B cell (primary cell): ENCODE results near the gene INSC. TPM values are rescaled to one million over a fixed set of nuclear protein-coding genes. Genes with fewer than 3 reads are reported as not detected.
A peak's percentile ranks its signal among the peaks of the same experiment; 100 is the strongest.

Experiments
- ATAC-seq: fragments of 200-7000 bp; cut with Tn5 transposase; one replicate; pipeline ENCODE4 v1.10.0; 2021; ENCODE audit warnings: low read depth, mild to moderate bottlenecking, moderate number of reproducible peaks, moderate library complexity
- CTCF ChIA-PET: fragments of 350-600 bp; sonication (Branson Sonifier 250); formaldehyde crosslinking; loops from one replicate; lab custom pipeline; 2021; ENCODE audit warnings: antibody characterized with exemption, inconsistent platforms; lab: Charles Lee
- POLR2A ChIA-PET: fragments of 350-600 bp; sonication (Branson Sonifier 250); formaldehyde crosslinking; loops from one replicate; lab custom pipeline; 2021; ENCODE audit warnings: antibody characterized with exemption; lab: Charles Lee
- DNase-seq: peaks from one replicate; pipeline ENCODE4 v3.0.0; 2013
- H2AFZ ChIP-seq: 2 replicates; pipeline ENCODE4 v1.6.1; 2012; ENCODE audit warnings: mild to moderate bottlenecking, low read depth, low read length; ENCODE audit not compliant: insufficient read depth, poor library complexity, severe bottlenecking
- H3K27ac ChIP-seq, 2 donors: 1 replicate in 1 of 2; 2 replicates in 1 of 2; pipeline ENCODE4 v1.5.1; 2012 to 2013; ENCODE audit warnings: low read length in 2 of 2, mild to moderate bottlenecking in 2 of 2, moderate library complexity in 1 of 2
- H3K27me3 ChIP-seq, 4 experiments: fragments of 200-600 bp in 1 of 4; sonication (generic) in 1 of 4; replicated peaks in 1 of 4; 1 replicate in 2 of 4; 2 replicates in 2 of 4; pipeline versions ENCODE4 v1.6.1 to v1.7.0; 2013 to 2016; ENCODE audit warnings: low read length in 3 of 4, mild to moderate bottlenecking in 2 of 4, mixed read lengths in 1 of 4, moderate library complexity in 1 of 4; ENCODE audit not compliant: insufficient read depth in 4 of 4, control insufficient read depth in 3 of 4; ENCODE audit errors: control extremely low read depth in 1 of 4
- H3K36me3 ChIP-seq, 2 experiments: replicated peaks in 1 of 2; 1 replicate in 1 of 2; 2 replicates in 1 of 2; pipeline versions ENCODE4 v1.6.1 to v1.7.1; 2013; ENCODE audit warnings: low read length in 1 of 2; ENCODE audit not compliant: insufficient read depth in 2 of 2, control insufficient read depth in 1 of 2; ENCODE audit errors: control extremely low read depth in 1 of 2, extremely low read depth in 1 of 2
- H3K4me1 ChIP-seq, 2 donors: fragments of 200-600 bp in 1 of 2; sonication (generic) in 1 of 2; 1 replicate in 1 of 2; 2 replicates in 1 of 2; pipeline versions ENCODE4 v1.5.1 to v1.6.1; 2013 to 2017; ENCODE audit warnings: low read length in 2 of 2; ENCODE audit not compliant: control insufficient read depth in 2 of 2, insufficient read depth in 2 of 2
- H3K4me2 ChIP-seq: replicated peaks from 2 replicates; pipeline ENCODE3; 2012; ENCODE audit warnings: mild to moderate bottlenecking, low read depth, low read length; ENCODE audit not compliant: poor library complexity, severe bottlenecking
- H3K4me3 ChIP-seq, 5 experiments: fragments of 200-600 bp in 1 of 5; sonication (generic) in 1 of 5; 1 replicate in 3 of 5; 2 replicates in 2 of 5; pipeline versions ENCODE4 v1.5.1 to v1.7.0; 2011 to 2016; ENCODE audit warnings: low read length in 4 of 5, mild to moderate bottlenecking in 4 of 5, low read depth in 2 of 5, control low read depth in 1 of 5, moderate library complexity in 1 of 5; ENCODE audit not compliant: insufficient read depth in 1 of 5; ENCODE audit errors: control extremely low read depth in 1 of 5, extremely low read depth in 1 of 5
- H3K79me2 ChIP-seq: fragments of 200-600 bp; sonication (generic); one replicate; pipeline ENCODE4 v1.6.0; 2016; ENCODE audit warnings: low read length; ENCODE audit not compliant: control insufficient read depth, insufficient read depth
- H3K9ac ChIP-seq: fragments of 200-600 bp; sonication (generic); 2 replicates; pipeline ENCODE4 v1.6.1; 2017; ENCODE audit warnings: mild to moderate bottlenecking, low read length, moderate library complexity
- H3K9me3 ChIP-seq, 3 donors: one replicate each; pipeline versions ENCODE4 v1.6.1 to v1.7.1; 2013; ENCODE audit warnings: low read length in 2 of 3; ENCODE audit not compliant: control insufficient read depth in 2 of 3, insufficient read depth in 1 of 3; ENCODE audit errors: control extremely low read depth in 1 of 3
- H4K20me1 ChIP-seq: 2 replicates; pipeline ENCODE4 v1.6.0; 2012; ENCODE audit warnings: mild to moderate bottlenecking, low read length; ENCODE audit not compliant: insufficient read depth, control insufficient read depth, poor library complexity, severe bottlenecking
- H3K27ac Mint-ChIP-seq: one replicate; pipeline ENCODE4 v1.8.0; 2021; ENCODE audit warnings: mixed read lengths
- H3K27me3 Mint-ChIP-seq: one replicate; pipeline ENCODE4 v1.8.0; 2021; ENCODE audit warnings: mixed read lengths
- H3K4me1 Mint-ChIP-seq: one replicate; pipeline ENCODE4 v1.8.0; 2021; ENCODE audit warnings: mixed read lengths
- H3K4me3 Mint-ChIP-seq: one replicate; pipeline ENCODE4 v1.8.0; 2021; ENCODE audit warnings: mixed read lengths
- H3K9me3 Mint-ChIP-seq: one replicate; pipeline ENCODE4 v1.8.0; 2022; ENCODE audit warnings: mixed read lengths; ENCODE audit not compliant: insufficient read depth
- EZH2 ChIP-seq: IDR thresholded peaks from 2 replicates; pipeline ENCODE4 v1.6.1; 2012; ENCODE audit warnings: borderline replicate concordance, low read depth, mild to moderate bottlenecking, moderate library complexity, low read length; ENCODE audit not compliant: insufficient read depth, poor library complexity, severe bottlenecking
- WGBS: methylation state at CpG from one replicate; pipeline ENCODE4 v1.1.5; 2013; ENCODE audit warnings: missing lambda C conversion rate; ENCODE audit not compliant: insufficient coverage; 5-methylcytosine and 5-hydroxymethylcytosine counted together
- intact Hi-C: fragments of 100-400 bp; cut with micrococcal nuclease; formaldehyde crosslinking; loops from one replicate; pipeline ENCODE4 v1.10.0; 2022
- polyA plus RNA-seq: library from polyadenylated mRNA; depleted of rRNA; stranded (reverse); fragments of >200 nt; gene quantifications from 2 replicates; pipeline ENCODE4 v1.2.3, GENCODE V29; 2012
- total RNA-seq, 2 donors: library from RNA; stranded (reverse); fragments of 120-200 nt in 1 of 2; gene quantifications; 1 replicate in 1 of 2; 2 replicates in 1 of 2; pipeline versions ENCODE4 v1.2.3 to v1.2.4, GENCODE V29; 2013 to 2022
- TF ChIP-seq, protein P1 (sequence below): fragments of 200-600 bp; IDR thresholded peaks from one replicate; pipeline ENCODE4 v1.8.0; 2022; ENCODE audit warnings: antibody characterized with exemption, mild to moderate bottlenecking

Gene INSC
- total and polyA plus RNA-seq, 2 donors (not counting 1 experiment from before 2014, with no cell fraction given) = 0.10 TPM; not detected in 1

DNA sequence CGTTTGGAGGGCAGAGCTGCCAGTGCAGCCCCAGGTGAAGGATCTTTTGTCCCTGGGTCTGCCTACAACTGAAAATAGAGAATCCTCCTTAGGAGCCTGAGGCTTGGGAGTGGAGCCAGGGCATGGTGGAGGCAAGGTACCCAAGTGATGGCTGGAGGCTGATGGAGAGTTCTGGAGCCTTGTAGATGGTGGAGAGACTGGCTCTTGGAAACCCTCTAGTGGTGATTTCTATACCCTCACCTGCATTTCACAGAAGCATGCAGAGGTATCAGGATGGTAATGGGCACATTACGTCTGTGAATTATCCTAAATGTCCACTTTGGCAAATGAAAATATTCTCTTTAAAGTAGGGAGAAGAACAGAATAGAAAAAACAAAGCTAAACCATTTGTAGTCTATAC is 44.4 kb downstream of the INSC start:
- POLR2A ChIA-PET = no interaction called here
- Histone ChIP-seq H3K36me3 (no peaks in the 10 kb centered on the region), H3K27ac (no peak overlapping the region), H3K79me2 (no peaks in the 10 kb centered on the region), H3K4me2 (no peak overlapping the region), H3K9me3 (no peaks in the 10 kb centered on the region), H3K4me1 (no peaks in the 10 kb centered on the region), H2AFZ (no peak overlapping the region), H3K9ac (no peak overlapping the region), H4K20me1 (no peaks in the 10 kb centered on the region), H3K4me3 (no peak overlapping the region), H3K27me3 (no peaks in the 10 kb centered on the region)
- H3K4me3 Mint-ChIP-seq = no peak overlapping the region
- no peaks in the 10 kb centered on the region for H3K4me1 Mint-ChIP-seq
- CTCF ChIA-PET = interaction anchor here (0.6 to 6.3 kb wide), 17 partner anchors 8 to 369 kb away, joined by 3 to 131 read pairs (median 3); partner anchors contain the start of gene INSC
- no peak for TF ChIP-seq EZH2
- TF ChIP-seq, protein P1, sequence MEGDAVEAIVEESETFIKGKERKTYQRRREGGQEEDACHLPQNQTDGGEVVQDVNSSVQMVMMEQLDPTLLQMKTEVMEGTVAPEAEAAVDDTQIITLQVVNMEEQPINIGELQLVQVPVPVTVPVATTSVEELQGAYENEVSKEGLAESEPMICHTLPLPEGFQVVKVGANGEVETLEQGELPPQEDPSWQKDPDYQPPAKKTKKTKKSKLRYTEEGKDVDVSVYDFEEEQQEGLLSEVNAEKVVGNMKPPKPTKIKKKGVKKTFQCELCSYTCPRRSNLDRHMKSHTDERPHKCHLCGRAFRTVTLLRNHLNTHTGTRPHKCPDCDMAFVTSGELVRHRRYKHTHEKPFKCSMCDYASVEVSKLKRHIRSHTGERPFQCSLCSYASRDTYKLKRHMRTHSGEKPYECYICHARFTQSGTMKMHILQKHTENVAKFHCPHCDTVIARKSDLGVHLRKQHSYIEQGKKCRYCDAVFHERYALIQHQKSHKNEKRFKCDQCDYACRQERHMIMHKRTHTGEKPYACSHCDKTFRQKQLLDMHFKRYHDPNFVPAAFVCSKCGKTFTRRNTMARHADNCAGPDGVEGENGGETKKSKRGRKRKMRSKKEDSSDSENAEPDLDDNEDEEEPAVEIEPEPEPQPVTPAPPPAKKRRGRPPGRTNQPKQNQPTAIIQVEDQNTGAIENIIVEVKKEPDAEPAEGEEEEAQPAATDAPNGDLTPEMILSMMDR = peak; percentile 65
- DNase-seq (peak; percentile 44), ATAC-seq (peak; percentile 36)
- no peaks in the 10 kb centered on the region for H3K9me3 Mint-ChIP-seq
- 57% methylated on average over 1 of the region's 2 CpGs for WGBS
- H3K27me3 Mint-ChIP-seq = peaks cover 6% of the 10 kb centered on the region
- no peak overlapping the region for H3K27ac Mint-ChIP-seq
- intact Hi-C loops = loop anchor here (1.0 kb wide), 1 partner anchor 58 kb away; no protein-coding TSS in a partner anchor

DNA sequence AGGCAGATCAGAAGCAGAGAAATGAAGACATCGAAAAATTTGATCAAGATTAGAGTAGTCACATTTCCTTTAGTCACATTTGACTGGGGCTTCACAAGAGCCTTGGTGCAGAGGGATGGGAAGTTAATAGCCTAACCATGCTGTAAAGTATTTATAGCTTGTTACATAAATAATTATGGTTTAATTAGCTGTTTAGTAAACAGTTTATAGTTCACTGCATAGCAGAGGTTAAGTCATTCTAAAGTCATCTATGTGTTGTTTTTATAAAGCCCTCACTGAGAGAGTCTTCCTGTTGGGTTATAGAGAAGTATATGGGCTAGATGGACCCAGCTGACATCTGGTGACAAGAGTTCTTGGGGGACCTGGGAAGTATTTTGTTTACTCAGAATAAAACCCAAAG is 47.1 kb downstream of the INSC start:
- H3K9me3 ChIP-seq = no peaks in the 10 kb centered on the region
- H3K27me3 ChIP-seq = no peaks in the 10 kb centered on the region
- H3K27me3 Mint-ChIP-seq = peaks cover 19% of the 10 kb centered on the region
- H3K9ac ChIP-seq = no peak overlapping the region
- no peak overlapping the region for H3K4me3 ChIP-seq
- DNase-seq (no peak), ATAC-seq (no peak)
- no peaks in the 10 kb centered on the region for H3K79me2 ChIP-seq
- POLR2A ChIA-PET = no interaction called here
- 83% methylated on average over 1 of the region's 1 CpG for WGBS
- no peaks in the 10 kb centered on the region for H3K36me3 ChIP-seq
- CTCF ChIA-PET = interaction anchor here (0.8 to 6.3 kb wide), 5 partner anchors 46 to 254 kb away, joined by 3 to 131 read pairs (median 3); no protein-coding TSS in a partner anchor
- intact Hi-C loops = no loop called here
- H3K9me3 Mint-ChIP-seq = no peaks in the 10 kb centered on the region
- no peak overlapping the region for H3K27ac Mint-ChIP-seq
- no peak overlapping the region for H3K4me2 ChIP-seq
- H2AFZ ChIP-seq = no peak overlapping the region
- no peak overlapping the region for H3K4me3 Mint-ChIP-seq
- H3K4me1 ChIP-seq = no peaks in the 10 kb centered on the region
- no peaks in the 10 kb centered on the region for H4K20me1 ChIP-seq
- H3K4me1 Mint-ChIP-seq = no peaks in the 10 kb centered on the region
- TF ChIP-seq, protein P1 = no peak
- no peak overlapping the region for H3K27ac ChIP-seq
